ENCODE results near the gene CBFA2T2.

Gene CBFA2T2

GRCh38 chr20:33656010-33656782, 166.3 kb downstream of the CBFA2T2 start:
- no peak for DNase-seq

- no peak for DNase-seq
Measured at GRCh38 chr20:33656783-33657703, 167.1 kb downstream of the CBFA2T2 start.

DNA sequence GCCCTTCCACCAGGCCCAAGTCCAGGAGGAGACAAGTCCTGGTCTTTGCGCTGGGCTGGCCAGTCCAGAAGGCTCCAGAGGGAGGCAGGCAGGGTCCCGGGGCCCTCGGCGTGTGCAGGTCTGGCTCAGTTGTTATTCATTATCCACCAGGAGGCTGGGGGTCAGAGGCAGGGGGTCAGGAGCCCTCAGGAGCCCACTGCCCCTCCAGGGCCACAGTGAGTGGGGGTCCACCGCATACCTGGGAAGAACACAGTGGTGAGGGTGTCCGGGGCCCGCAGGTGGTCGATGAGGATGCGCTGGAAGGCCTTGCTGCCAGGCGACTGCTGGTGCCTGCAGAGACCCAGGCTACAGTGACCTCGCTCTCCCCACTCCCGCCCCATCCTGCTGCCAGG, 167.8 kb downstream of the CBFA2T2 start:
- DNase-seq = no peak

GRCh38 chr20:33658510-33658909, 168.6 kb downstream of the CBFA2T2 start:
- DNase-seq = no peak

- DNase-seq = no peak
Measured at GRCh38 chr20:33658929-33659328, 169.0 kb downstream of the CBFA2T2 start.

- no peak for DNase-seq
Measured at GRCh38 chr20:33659341-33660034, 169.6 kb downstream of the CBFA2T2 start.

- DNase-seq = no peak
Measured at GRCh38 chr20:33660035-33660684, 170.3 kb downstream of the CBFA2T2 start.

- no peak for DNase-seq
Measured at GRCh38 chr20:33660685-33661058, 170.8 kb downstream of the CBFA2T2 start.

DNA sequence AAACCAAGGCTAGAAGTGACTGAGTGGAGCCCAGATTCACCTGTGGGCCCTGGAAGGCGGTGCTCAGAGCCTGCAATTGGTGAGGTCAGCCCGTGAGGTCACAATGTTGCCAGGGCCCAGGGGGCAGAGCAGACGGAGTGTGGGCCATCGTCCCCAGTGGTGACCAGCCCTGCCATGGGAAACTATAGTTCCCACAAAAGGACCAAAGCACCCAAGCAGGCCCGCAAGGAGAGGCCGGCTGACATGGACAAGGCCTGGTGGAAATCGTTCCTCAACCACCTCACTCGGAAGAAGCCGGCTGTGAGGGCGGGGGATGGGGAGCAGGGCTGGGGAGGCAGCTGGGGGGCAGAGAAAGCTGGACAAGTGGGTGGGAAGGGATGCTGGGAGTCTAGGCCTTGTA, 172.3 kb downstream of the CBFA2T2 start, which contains the start of gene C20orf144:
TSS of gene C20orf144 (plus strand) at position 156 of the 400 bp plus-strand sequence. CDS start at position 175, 19 bp downstream.
- no peak for DNase-seq

GRCh38 chr20:33663161-33664084, 173.5 kb downstream of the CBFA2T2 start:
- peak; percentile 65 for DNase-seq

- DNase-seq = no peak
Measured at GRCh38 chr20:33664085-33664761, 174.3 kb downstream of the CBFA2T2 start.

GRCh38 chr20:33664762-33665144, 174.9 kb downstream of the CBFA2T2 start:
- DNase-seq = no peak

- DNase-seq = peak; percentile 71
Measured at GRCh38 chr20:33666293-33667244, 176.7 kb downstream of the CBFA2T2 start, which contains the start of gene ACTL10. Gene ACTL10 (plus strand): TSS chr20:33666943. CDS start chr20:33667498, 555 bp downstream.

DNA sequence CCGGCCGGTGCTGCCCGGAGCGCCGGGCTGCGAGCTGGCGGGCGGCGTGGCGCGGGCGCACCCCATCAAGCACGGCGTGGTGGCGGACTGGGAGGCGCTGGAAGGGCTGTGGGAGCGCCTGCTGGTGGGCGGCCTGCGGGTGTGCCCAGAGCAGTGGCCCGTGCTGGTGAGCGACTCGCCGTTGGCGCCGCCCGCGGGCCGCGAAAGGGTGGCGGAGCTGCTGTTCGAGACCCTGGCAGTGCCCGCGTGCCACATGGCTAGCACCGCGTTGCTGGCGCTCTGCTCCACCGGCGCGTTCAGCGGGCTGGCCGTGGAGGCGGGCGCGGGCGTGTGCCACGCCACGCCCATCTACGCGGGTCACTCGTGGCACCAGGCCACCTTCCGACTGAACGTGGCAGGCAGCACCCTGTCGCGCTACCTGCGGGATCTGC, 177.4 kb downstream of the CBFA2T2 start:
- DNase-seq = peak; percentile 30

DNA sequence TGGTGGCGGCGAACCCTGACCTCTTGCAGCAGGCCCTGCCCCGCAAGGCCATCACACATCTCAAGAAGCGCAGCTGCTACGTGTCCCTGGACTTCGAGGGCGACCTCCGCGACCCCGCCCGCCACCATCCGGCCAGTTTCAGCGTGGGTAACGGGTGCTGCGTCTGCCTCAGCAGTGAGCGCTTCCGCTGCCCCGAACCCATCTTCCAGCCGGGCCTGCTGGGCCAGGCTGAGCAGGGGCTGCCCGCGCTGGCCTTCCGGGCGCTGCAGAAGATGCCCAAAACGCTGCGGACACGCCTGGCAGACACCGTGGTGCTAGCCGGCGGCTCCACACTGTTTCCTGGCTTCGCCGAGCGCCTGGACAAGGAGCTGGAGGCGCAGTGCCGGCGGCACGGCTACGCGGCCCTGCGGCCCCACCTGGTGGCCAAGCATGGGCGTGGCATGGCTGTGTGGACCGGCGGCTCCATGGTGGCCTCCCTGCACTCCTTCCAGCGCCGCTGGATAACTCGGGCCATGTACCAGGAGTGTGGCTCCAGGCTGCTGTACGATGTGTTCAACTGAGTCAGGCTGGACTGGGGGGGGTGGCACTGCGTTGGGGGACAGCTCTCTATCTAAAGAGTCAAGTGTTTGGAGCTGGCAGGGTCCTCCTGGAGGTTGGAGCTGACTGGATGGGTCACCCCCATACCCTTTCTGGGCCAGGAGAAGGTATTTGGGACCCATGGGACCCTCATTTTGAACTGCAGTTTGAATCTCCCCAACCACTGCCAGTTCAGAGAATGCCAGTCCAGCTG, 178.0 kb downstream of the CBFA2T2 start:
- peak; percentile 64 for DNase-seq

GRCh38 chr20:33668466-33669155, 178.7 kb downstream of the CBFA2T2 start:
- no peak for DNase-seq

GRCh38 chr20:33669224-33669623, 179.3 kb downstream of the CBFA2T2 start:
- DNase-seq = no peak

Measured in activated T-cell treated with anti-CD3 and anti-CD28 coated beads for 4 hours (primary cell).